ENCODE results near the gene CHURC1.

CHURC1 gene

DNA sequence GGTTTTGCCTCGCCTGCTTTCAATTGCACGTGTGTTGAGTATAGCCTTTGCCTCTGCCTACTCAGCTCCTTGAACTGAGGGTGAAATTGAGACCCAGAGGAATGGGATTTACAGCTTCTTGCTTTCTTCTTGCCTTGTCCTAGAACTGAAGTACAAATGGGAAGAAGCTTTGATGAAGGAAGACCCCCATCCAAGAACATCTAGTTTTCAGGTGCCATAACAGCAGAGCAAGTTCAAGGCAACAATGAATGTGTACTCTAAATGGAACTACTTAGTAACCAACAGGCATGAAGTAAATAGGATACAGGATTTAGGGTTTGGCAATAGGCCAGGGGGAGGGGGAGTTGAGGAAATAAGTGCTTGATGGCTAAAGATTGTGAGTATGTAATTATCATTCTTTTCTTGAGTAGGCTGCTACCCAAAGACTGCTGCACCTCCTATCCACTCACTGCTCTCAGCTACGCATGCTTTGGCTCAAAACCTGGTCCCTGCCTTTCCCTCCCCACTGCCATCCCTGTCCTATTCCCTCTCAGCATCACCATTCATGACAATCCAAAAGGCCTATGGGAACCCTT lies 26.2 kb downstream of the CHURC1 start:
- DNase-seq: no peak

GRCh38 chr14:64942531-64943111 lies 28.4 kb downstream of the CHURC1 start, which contains the start of gene GPX2:
Gene GPX2, minus strand, starts transcription at chr14:64942745. Its CDS starts 19 bp downstream, at chr14:64942726.
- DNase-seq: no peak

DNA sequence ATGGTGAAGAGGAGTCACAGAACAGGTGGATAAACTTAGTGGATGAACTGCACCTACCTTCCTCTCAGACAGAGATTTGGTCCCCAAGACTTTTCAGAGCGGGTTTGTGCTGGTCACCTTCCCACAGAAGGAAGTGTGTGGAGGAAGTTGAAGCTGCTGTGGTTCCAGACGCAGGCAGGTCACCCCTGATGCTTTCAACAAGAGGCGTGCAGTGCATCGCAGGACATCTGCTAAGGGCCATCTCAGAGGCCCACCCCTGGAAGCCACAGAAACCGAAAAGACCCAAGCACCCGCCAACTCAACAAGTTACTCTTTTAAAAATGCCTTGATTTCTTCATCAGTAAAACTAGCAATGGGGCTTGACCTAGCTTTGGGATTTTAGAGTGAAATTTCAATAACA lies 29.3 kb downstream of the CHURC1 start:
- no peak for DNase-seq

GRCh38 chr14:64944041-64944440 lies 29.8 kb downstream of the CHURC1 start:
- no peak for DNase-seq

GRCh38 chr14:64944861-64945260 lies 30.6 kb downstream of the CHURC1 start:
- no peak for DNase-seq

DNA sequence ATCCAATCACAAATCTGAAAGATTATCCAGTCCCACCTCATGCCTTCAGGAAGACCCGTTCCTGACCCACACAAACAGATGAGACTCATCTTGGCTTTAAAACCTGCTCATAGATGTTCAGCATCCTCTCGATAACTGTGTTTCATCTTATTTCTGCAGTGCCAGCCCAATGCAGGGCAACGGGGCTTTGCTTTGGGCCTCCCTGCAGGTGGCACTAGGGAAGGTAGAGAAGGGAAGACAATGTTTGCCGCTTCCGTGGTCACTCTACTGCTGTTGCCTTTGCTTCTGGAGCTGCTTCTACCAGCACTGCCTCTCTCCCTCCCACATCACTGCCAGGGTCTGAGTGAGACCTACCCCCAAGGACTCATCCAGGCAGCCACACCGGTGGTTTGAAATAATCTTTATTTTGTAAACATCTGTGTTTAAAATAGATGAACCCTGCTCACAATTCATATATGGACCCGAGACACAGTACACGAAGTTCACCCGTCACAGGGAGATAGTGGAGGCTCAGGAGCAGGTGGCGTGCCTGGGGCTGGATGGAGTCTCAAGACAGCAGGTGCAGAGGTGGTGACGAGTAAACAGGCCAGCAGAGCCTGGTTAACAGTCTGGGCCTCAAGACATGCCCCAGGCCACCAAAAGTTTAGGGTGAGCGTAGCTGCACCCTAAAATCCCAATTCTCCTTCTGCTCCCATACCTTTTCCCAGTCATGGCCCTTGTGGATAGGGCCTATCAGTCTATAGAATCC lies 31.4 kb downstream of the CHURC1 start:
- DNase-seq: no peak

GRCh38 chr14:64946310-64947045 lies 32.2 kb downstream of the CHURC1 start:
- no peak for DNase-seq

- no peak for DNase-seq
Observed at GRCh38 chr14:64947710-64948611, 33.7 kb downstream of the CHURC1 start.

- DNase-seq: no peak
Observed at GRCh38 chr14:64948612-64949210, 34.5 kb downstream of the CHURC1 start.

- DNase-seq: no peak
Observed at GRCh38 chr14:64950889-64951288, 36.6 kb downstream of the CHURC1 start.

DNA sequence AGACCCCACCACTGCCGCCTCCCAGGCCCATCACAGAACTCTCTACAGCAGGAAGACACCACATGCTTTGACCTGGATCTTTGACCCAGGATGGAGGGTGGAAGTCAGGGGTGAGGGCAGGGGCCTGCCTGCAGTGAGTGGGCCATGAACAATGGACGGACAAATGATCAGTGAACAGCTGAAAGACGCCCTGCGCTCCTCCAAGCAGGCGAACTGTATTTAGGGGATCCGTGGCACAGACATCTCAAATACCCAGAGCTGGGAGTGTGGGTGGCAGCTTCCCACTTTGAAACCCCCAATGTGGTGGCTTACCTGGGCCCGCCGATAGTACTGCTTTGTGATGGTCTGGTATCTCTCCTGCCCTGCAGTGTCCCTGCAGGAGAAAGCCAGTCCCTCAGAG lies 37.0 kb downstream of the CHURC1 start:
- DNase-seq: no peak

DNA sequence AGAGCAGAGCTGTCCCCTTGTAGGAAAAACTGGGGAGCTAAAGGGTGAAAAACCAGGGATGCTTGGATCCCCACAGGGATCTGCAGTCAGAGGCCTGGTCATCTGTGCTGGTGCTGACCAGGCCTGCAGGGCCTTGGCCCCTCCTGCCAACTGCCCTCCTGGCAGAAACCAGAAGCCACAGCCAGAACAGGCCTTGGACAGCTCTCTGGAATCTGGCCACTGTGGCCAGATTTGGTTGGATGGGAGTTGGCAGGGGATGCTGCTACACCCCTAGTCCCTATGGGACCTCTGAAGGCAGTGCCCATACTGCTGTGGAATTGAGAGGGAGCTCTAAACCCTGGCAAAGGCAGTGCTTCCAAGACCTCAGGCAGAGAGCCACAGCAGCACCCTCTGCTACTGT lies 37.5 kb downstream of the CHURC1 start:
- no peak for DNase-seq

- DNase-seq: no peak
Observed at GRCh38 chr14:64952598-64953309, 38.5 kb downstream of the CHURC1 start.

GRCh38 chr14:64953310-64953654 lies 39.0 kb downstream of the CHURC1 start:
- DNase-seq: no peak

- no peak for DNase-seq
Observed at GRCh38 chr14:64953661-64954060, 39.4 kb downstream of the CHURC1 start.

- DNase-seq: no peak
Observed at GRCh38 chr14:64954491-64955240, 40.4 kb downstream of the CHURC1 start.

DNA sequence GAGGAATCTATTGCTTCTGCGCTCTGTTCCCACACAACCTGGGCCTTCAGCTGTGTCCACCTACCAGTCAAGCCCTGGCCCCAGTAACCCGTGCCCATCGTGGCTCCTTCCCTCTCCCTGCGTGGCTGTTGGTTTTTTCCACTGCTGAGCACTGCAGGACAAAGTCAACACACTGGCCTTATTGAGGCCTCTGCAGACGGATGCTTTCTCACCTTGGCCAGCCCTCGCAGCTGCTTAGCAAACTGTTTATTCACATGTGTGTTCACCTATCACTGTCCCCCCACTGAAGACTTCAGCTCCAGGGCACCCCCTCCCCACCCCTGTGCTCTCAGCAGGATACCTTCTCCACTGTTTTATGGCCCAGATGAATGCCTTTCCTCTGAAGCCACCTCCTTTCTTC lies 41.0 kb downstream of the CHURC1 start:
- no peak for DNase-seq

DNA sequence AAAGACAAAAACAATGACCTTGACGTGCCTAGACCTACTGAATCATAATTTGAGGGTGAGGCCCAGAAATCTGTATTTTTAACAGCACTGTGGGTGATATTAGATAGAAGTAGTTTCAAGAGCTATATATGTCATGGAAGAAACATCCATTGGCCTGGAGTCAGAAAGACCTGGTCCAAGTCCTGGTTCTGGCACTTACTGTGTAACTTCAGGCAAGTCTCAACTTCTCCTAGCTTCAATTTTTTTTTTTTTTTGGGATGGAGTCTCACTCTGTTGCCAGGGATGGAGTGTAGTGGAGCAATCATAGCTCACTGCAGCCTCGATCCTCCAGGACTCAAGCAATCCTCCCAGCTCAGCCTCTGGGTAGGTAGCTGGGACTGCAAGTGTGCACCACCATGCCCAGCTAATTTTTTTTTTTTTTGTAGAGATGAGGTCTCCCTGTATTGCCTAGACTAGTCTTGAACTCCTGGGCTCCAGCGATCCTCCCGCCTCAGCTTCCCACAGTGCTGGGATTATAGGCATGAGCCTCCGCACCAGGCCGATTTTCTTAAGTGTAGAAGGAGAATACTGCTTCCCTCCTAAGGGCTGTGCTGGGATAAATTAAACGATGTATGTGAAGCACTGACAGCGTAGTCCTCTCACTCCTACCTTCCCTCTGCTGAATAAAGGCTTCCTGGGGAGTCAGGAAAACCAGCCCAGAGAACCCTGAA lies 42.6 kb downstream of the CHURC1 start:
- no peak for DNase-seq

GRCh38 chr14:64958201-64958600 lies 43.9 kb downstream of the CHURC1 start:
- DNase-seq: no peak

DNA sequence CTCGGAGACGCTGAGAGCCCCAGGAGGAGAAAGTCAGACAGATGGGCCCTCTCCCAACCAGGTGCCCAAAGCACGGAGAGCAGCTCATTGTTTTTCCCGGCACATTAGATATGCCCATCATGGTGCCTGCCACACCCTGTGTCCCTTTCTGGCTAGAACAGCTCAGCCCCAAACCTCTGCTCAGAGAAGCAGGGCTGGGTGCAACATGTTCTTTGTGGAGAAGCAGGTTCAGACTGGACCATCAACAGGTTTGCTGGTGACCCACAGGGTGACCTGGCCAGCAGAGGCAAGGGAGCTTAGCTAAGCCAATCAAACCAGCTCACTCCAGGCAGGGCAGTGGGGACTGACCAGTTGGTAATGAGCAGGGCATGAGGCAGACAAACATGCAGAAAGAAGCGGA lies 44.5 kb downstream of the CHURC1 start:
- DNase-seq: no peak

Measured in NCI-H1092 (cell line).